ENCODE measurements around the gene SVIL.

- TF ChIP-seq EP300 (IDR thresholded peaks at IDR 0.05; ENCODE audit: borderline replicate concordance) (no peak), REST (IDR thresholded peaks at IDR 0.05; ENCODE audit: low read depth) (no peak)
Measured at GRCh38 chr10:29428486-29428885, 206.3 kb downstream of the SVIL start.
